ENCODE measurements around the gene ZNF500. TPM values are rescaled to one million over a fixed set of nuclear protein-coding genes. Genes with fewer than 3 reads are reported as not detected.
A peak's percentile ranks its signal among the peaks of the same experiment; 100 is the strongest.

Gene ZNF500
- total RNA-seq, 2 donors from 2014 or later: 6.1 to 21.2 TPM

DNA sequence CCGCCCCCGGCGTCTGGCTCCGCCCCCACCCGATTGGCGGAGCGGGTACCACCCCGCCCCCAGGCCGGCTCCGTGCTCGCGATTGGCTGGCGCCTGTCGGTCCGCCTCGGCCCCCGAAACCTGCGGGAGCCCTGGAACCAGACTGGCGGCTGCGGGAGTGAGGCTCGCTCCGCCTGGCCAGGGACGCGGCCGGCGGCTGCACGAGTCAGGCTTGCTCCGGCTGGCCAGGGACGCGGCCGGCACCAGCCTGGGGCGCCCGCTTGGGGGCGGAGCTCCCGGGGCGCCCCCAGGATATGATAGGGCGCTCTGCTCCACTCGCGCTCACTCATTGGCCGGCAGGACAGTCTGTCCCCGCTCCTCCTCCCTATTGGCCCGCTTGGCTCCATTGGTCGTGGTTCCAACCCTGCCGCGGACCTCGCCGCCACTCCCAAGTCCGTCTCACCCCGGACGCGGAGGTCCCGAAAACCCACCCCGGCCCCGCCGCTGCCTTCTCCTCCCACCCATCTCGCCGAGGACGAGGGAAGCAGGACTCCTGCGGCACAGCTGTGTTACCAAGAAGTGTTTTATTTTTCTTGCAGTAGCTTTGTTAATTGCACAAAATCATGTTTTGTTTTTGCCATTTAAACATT lies 35.8 kb upstream of the ZNF500 start:
- H3K36me3 ChIP-seq: peaks cover 23% of the 10 kb centered on the region
- H3K4me3 ChIP-seq: peak overlapping the region; percentile 81
- ATAC-seq (ENCODE audit: insufficient number of reproducible peaks, low FRiP score, low read depth) (peak; percentile 94), DNase-seq (ENCODE audit: low spot score) (peak; percentile 67)
- peak; percentile 14 for TF ChIP-seq CTCF (IDR thresholded peaks at IDR 0.05)
- no peaks in the 10 kb centered on the region for H3K27me3 ChIP-seq (replicated peaks; ENCODE audit: insufficient read depth)
- H3K27ac ChIP-seq: peak overlapping the region; percentile 53 to 86
- peaks cover 9 to 21% of the 10 kb centered on the region in 2 donors for H3K4me1 ChIP-seq (ENCODE audit: control insufficient read depth in 1 of 2, low read depth in 2 of 2)
- H3K9me3 ChIP-seq: no peaks in the 10 kb centered on the region

DNA sequence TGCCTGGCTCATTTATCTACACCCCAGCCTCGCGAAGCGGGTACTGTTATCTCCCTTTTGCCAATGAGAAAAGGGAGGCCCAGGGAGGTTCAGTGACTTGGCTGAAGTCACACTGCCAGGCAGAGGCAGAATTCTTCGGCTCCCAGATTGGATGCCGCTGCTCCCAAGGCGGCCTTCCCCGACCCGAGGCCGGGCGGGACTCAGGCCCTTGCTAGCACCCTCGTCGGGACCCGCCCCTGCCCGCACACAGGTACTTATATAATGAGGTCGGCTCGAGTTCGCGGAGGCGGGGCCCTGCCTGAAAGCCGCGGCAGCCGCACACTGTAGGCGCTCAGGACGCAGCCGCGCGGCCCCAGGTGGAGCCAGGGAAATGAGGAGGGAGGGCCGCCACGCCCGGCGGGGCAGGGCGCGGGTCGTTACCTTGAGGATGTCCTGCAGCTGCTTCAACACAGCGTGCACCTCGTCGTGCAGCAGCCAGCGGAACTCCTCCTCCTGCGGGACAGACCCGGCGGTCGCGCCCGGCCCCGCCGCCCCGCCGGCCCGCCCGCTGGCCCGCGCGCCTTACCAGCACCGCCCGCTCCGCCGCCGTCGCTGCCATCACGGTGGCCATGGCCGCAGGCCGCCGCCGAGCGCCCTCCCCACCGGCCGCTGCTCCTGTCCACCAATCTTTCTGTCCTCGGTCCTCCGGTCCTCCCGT lies 35.1 kb upstream of the ZNF500 start, which contains the start of gene ROGDI:
Gene ROGDI, minus strand, starts transcription at position 672 of the 697 bp plus-strand sequence. Its CDS starts 62 bp downstream, at position 610.
- peaks cover 23% of the 10 kb centered on the region for H3K36me3 ChIP-seq
- ATAC-seq (ENCODE audit: insufficient number of reproducible peaks, low FRiP score, low read depth) (peak; percentile 14), DNase-seq (ENCODE audit: low spot score) (peak; percentile 26)
- peaks cover 9 to 21% of the 10 kb centered on the region in 2 donors for H3K4me1 ChIP-seq (ENCODE audit: control insufficient read depth in 1 of 2, low read depth in 2 of 2)
- H3K27ac ChIP-seq: peak within 1 kb of the TSS; percentile 53 to 86
- H3K4me3 ChIP-seq: peak within 1 kb of the TSS; percentile 81
- no peak for TF ChIP-seq CTCF (IDR thresholded peaks at IDR 0.05)
- no peaks in the 10 kb centered on the region for H3K27me3 ChIP-seq (replicated peaks; ENCODE audit: insufficient read depth)
- no peaks in the 10 kb centered on the region for H3K9me3 ChIP-seq

GRCh38 chr16:4801051-4801961 lies 34.3 kb upstream of the ZNF500 start:
- Histone ChIP-seq H3K27me3 (replicated peaks; ENCODE audit: insufficient read depth) (no peaks in the 10 kb centered on the region), H3K4me1 (ENCODE audit: control insufficient read depth in 1 of 2, low read depth in 2 of 2) (peaks cover 9 to 21% of the 10 kb centered on the region in 2 donors), H3K36me3 (peaks cover 23% of the 10 kb centered on the region), H3K4me3 (peak overlapping the region; percentile 81), H3K9me3 (no peaks in the 10 kb centered on the region), H3K27ac (peak overlapping the region; percentile 49 to 53)
- TF ChIP-seq CTCF (IDR thresholded peaks at IDR 0.05): no peak
- ATAC-seq (ENCODE audit: insufficient number of reproducible peaks, low FRiP score, low read depth): no peak
- no peak for DNase-seq (ENCODE audit: low spot score)

DNA sequence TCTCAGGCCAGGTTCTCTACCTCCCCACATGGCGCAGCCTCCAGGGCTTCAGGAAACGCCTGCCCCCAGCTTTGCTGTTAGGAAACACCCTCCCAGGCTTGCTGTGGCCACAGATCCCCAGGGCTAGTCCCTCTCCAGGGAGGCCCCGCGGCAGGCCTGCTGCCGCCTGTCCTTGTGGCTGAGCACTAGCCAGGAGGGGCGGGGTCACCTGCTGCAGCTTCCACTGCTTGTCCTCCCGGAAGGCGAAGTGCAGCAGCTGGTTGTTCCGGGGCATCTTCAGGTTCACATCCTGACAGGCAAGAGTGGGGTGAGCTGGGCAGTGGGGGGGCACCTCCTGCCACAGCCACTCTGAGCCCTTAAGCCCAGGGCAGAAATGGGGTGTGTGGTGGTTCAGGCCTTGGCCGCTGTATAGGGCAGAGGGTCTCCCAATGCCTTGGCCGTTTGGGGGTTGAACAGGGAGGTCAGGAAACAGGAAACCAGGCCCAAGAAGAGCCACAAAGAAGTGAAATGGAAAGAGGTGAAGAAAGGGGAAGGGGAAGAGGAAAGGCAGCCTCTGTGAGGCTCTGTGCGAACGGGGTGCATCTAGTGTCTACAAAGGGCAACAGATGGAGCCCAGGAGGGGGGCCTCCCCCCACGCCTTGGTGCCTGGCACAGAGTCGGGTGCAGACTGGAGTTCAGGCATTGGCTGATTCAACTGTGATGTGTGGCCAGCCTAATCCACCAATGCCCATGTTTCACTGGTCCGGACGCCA lies 33.5 kb upstream of the ZNF500 start:
- H3K4me3 ChIP-seq: no peak overlapping the region
- no peak for TF ChIP-seq CTCF (IDR thresholded peaks at IDR 0.05)
- DNase-seq (ENCODE audit: low spot score): no peak
- H3K27ac ChIP-seq: no peak overlapping the region
- ATAC-seq (ENCODE audit: insufficient number of reproducible peaks, low FRiP score, low read depth): no peak
- H3K4me1 ChIP-seq (ENCODE audit: control insufficient read depth in 1 of 2, low read depth in 2 of 2): peaks cover 9 to 21% of the 10 kb centered on the region in 2 donors
- no peaks in the 10 kb centered on the region for H3K27me3 ChIP-seq (replicated peaks; ENCODE audit: insufficient read depth)
- peaks cover 17% of the 10 kb centered on the region for H3K36me3 ChIP-seq
- H3K9me3 ChIP-seq: no peaks in the 10 kb centered on the region
